K562 (cell line): ENCODE data around the gene ATP4B. TPM values are rescaled to one million over a fixed set of nuclear protein-coding genes. Genes with fewer than 3 reads are reported as not detected.

Experiments
- ATAC-seq: fragments of 200-7000 bp; cut with Tn5 transposase; 3 replicates; pipeline ENCODE4 v1.9.1; 2020; ENCODE audit warnings: moderate library complexity
- BruUV-seq: library from RNA; stranded (reverse); fragments of 400-500 nt; replicated peaks from 2 replicates; lab custom pipeline; 2021; lab: Mats Ljungman, UMichigan
- CTCF ChIA-PET: fragments of 300-600 bp; formaldehyde crosslinking; extraction: SDS; loops from one replicate; lab custom pipeline; 2021; ENCODE audit warnings: low intra/inter-chr PET ratio; lab: Yijun Ruan, JAX
- POLR2A ChIA-PET: fragments of 300-600, 350-650 bp; sonication (Branson Sonifier 250); formaldehyde crosslinking; extraction: SDS; loops from one replicate; lab custom pipeline; 2021; ENCODE audit warnings: antibody characterized with exemption, inconsistent platforms; lab: Yijun Ruan, JAX
- DNase-seq, 4 experiments: peaks; one replicate each; pipeline versions ENCODE4 v3.0.0 to v3.0.0-alpha.2; 2011 to 2018; ENCODE audit warnings: low spot score in 3 of 4, mixed read lengths in 3 of 4; ENCODE audit errors: extremely low read depth in 1 of 4
- FAIRE-seq: peaks from 2 replicates; lab custom pipeline; 2011; peaks lifted over from hg19 to GRCh38; lab: Jason Lieb, UNC
- H2AFZ ChIP-seq: 2 replicates; pipeline ENCODE4 v1.6.0; 2011; ENCODE audit warnings: low read depth, low read length, control low read depth, inconsistent platforms
- H3K27ac ChIP-seq: fragments of 200-600 bp; 3 replicates; pipeline ENCODE4 v1.8.0; 2011; ENCODE audit warnings: low read depth, mild to moderate bottlenecking, control low read depth, inconsistent platforms, low read length, moderate library complexity, mixed read lengths; ENCODE audit errors: extremely low read depth
- H3K27me3 ChIP-seq, 2 experiments: fragments of 300-600 bp in 1 of 2; 2 replicates in 1 of 2; 3 replicates in 1 of 2; pipeline versions ENCODE4 v1.6.0 to v1.8.0; 2011; ENCODE audit warnings: inconsistent platforms in 2 of 2, low read length in 2 of 2, mild to moderate bottlenecking in 1 of 2, mixed read lengths in 1 of 2, moderate library complexity in 1 of 2; ENCODE audit not compliant: control insufficient read depth in 2 of 2, insufficient read depth in 2 of 2
- H3K36me3 ChIP-seq: fragments of 300-600 bp; 3 replicates; pipeline ENCODE4 v1.8.0; 2011; ENCODE audit warnings: mild to moderate bottlenecking, low read length, inconsistent platforms; ENCODE audit not compliant: control insufficient read depth, insufficient read depth
- H3K4me1 ChIP-seq, 2 experiments: fragments of 200-600 bp in 1 of 2; replicated peaks in 1 of 2; 2 replicates in 1 of 2; 3 replicates in 1 of 2; pipeline versions ENCODE4 v1.5.1 to v1.8.0; 2011; ENCODE audit warnings: inconsistent platforms in 2 of 2, low read length in 2 of 2, mild to moderate bottlenecking in 1 of 2, mixed read lengths in 1 of 2, moderate library complexity in 1 of 2; ENCODE audit not compliant: control insufficient read depth in 2 of 2, insufficient read depth in 2 of 2
- H3K4me2 ChIP-seq: 2 replicates; pipeline ENCODE4 v1.6.1; 2011; ENCODE audit warnings: low read length, control low read depth, inconsistent platforms, mixed read lengths; ENCODE audit not compliant: insufficient read depth
- H3K4me3 ChIP-seq: fragments of 200-600 bp; sonication (generic), shearing (Covaris generic); 2 replicates; pipeline ENCODE4 v1.5.1; 2016; ENCODE audit warnings: control low read depth, inconsistent platforms
- H3K79me2 ChIP-seq: fragments of 200-600 bp; 3 replicates; pipeline ENCODE4 v1.8.0; 2011; ENCODE audit warnings: low read length, inconsistent platforms; ENCODE audit not compliant: control insufficient read depth, insufficient read depth
- H3K9ac ChIP-seq, 2 experiments: 2 replicates each; pipeline versions ENCODE4 v1.6.0 to v1.6.1; 2011; ENCODE audit warnings: low read depth in 2 of 2, low read length in 2 of 2, control low read depth in 1 of 2, inconsistent platforms in 1 of 2, mild to moderate bottlenecking in 1 of 2, mixed read lengths in 1 of 2; ENCODE audit not compliant: insufficient read depth in 1 of 2
- H3K9me1 ChIP-seq: one replicate; pipeline ENCODE4 v1.6.0; 2011; ENCODE audit warnings: inconsistent platforms, mild to moderate bottlenecking, low read length, moderate library complexity; ENCODE audit not compliant: control insufficient read depth, insufficient read depth
- H3K9me3 ChIP-seq: replicated peaks from 2 replicates; pipeline ENCODE4 v1.5.1; 2011; ENCODE audit warnings: low read depth, low read length, inconsistent platforms; ENCODE audit not compliant: control insufficient read depth, insufficient read depth
- H4K20me1 ChIP-seq: replicated peaks from 2 replicates; pipeline ENCODE4 v1.6.1; 2011; ENCODE audit warnings: low read length, inconsistent platforms, mixed read lengths; ENCODE audit not compliant: control insufficient read depth, insufficient read depth
- MAZ ChIP-seq, 2 experiments: fragments of 450-650 bp in 1 of 2; sonication (generic) in 1 of 2; formaldehyde crosslinking; IDR thresholded peaks in 1 of 2; conservative IDR thresholded peaks in 1 of 2; 2 replicates each; pipeline versions ENCODE4 v1.4.0 to v1.5.0; 2020; ENCODE audit warnings: mild to moderate bottlenecking in 1 of 2, missing genetic modification reagents in 1 of 2
- TOE1 ChIP-seq, 2 experiments: fragments of 450-650 bp in 1 of 2; sonication (generic) in 1 of 2; formaldehyde crosslinking in 1 of 2; IDR thresholded peaks; 2 replicates each; pipeline versions ENCODE4 v1.7.1 to v1.8.0; 2016 to 2022; ENCODE audit warnings: borderline replicate concordance in 2 of 2, mild to moderate bottlenecking in 2 of 2, antibody characterized with exemption in 1 of 2, inconsistent platforms in 1 of 2, low read depth in 1 of 2, missing genetic modification reagents in 1 of 2, moderate library complexity in 1 of 2
- ZBTB17 ChIP-seq: fragments of 450-650 bp; formaldehyde crosslinking; IDR thresholded peaks from 2 replicates; pipeline ENCODE4 v1.4.0; 2020; ENCODE audit warnings: mild to moderate bottlenecking
- WGBS: fragments of 100-300 bp; shearing (Covaris generic); methylation state at CpG from one replicate; pipeline ENCODE4 v1.1.6; 2016; ENCODE audit warnings: low coverage, mixed read lengths; ENCODE audit not compliant: insufficient coverage; ENCODE audit errors: missing lambda C conversion rate; 5-methylcytosine and 5-hydroxymethylcytosine counted together
- in situ Hi-C: fragments of 300-500 bp; cut with MboI; formaldehyde crosslinking; loops from 4 replicates; pipeline ENCODE4 v1.15.0; 2018; ENCODE audit warnings: inconsistent platforms, mixed read lengths
- intact Hi-C: fragments of 100-400 bp; cut with micrococcal nuclease; formaldehyde crosslinking; loops from 2 replicates; pipeline ENCODE4 v1.14.2; 2022
- polyA plus RNA-seq, 8 experiments: library from polyadenylated mRNA; depleted of rRNA in 4 of 8; stranded (reverse) in 5 of 8; unstranded in 3 of 8; fragments of >200 nt; fragmentation: Nextera tagmentation in 2 of 8; fragmentation: Illumina TruSeq in 1 of 8; extraction: Ambion mirVana in 2 of 8; extraction: Trizol in 1 of 8; gene quantifications; 2 replicates each; pipeline versions ENCODE4 v1.2.1 to v1.2.3, GENCODE V29; 2011 to 2014; ENCODE audit warnings: inconsistent platforms in 1 of 8, missing spikeins in 1 of 8
- total RNA-seq, 7 experiments: library from RNA; depleted of rRNA in 6 of 7; stranded (reverse); fragments of >200 nt in 6 of 7; fragmentation: Illumina TruSeq in 2 of 7; extraction: Trizol in 2 of 7; gene quantifications; 2 replicates each; pipeline versions ENCODE4 v1.2.1 to v1.2.3, GENCODE V29; 2011 to 2021; ENCODE audit warnings: low replicate concordance in 1 of 7
- TF ChIP-seq, protein P1 (sequence below): fragments of 200-800 bp; sonication (Bioruptor generic); IDR thresholded peaks from 2 replicates; pipeline ENCODE4 v1.6.1; 2016; ENCODE audit warnings: missing genetic modification characterization, missing compliant biosample characterization
- TF ChIP-seq, protein P2 (sequence below): IDR thresholded peaks from 3 replicates; pipeline ENCODE4 v1.6.1; 2011; ENCODE audit warnings: borderline replicate concordance, mild to moderate bottlenecking, moderate library complexity; ENCODE audit not compliant: insufficient read length; ENCODE audit errors: extremely low read depth

ATP4B gene
- total and polyA plus RNA-seq, 9 of the 15 experiments (the other 6 are each of a cell fraction or from before 2014, with no cell fraction given), result not detected

DNA sequence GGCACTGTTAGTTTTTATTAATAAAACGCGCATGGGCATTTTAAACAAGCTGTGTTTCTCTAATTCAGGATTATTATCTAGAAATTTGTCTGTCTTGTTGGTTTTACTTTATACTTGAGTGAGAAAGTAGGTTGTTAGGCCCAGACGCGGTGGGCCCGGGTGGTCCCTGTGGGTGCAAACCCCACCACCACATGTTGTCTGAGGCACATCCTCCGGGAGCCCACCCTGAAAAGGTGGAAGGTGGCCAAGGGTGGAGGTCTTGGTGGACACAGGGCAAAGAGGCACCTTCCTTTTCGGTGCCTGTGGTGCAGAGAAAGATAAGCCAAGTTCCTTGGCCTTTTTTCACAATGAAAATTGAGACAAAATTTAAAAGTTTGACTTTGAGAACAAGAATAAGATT is 16.6 kb downstream of the ATP4B start:
- CTCF ChIA-PET, result no interaction called here
- in situ Hi-C loops, result no loop called here
- no peak for TF ChIP-seq MAZ (CRISPR knock-in tag; conservative IDR thresholded peaks at IDR 0.05 in 1 of 2, IDR thresholded peaks at IDR 0.05 in 1 of 2)
- TF ChIP-seq TOE1 (IDR thresholded peaks at IDR 0.05; ENCODE audit: borderline replicate concordance), result no peak
- no peak for TF ChIP-seq TOE1 (CRISPR knock-in tag; IDR thresholded peaks at IDR 0.05; ENCODE audit: borderline replicate concordance, low read depth)
- Histone ChIP-seq H3K79me2 (no peaks in the 10 kb centered on the region), H3K4me1 (no peaks in the 10 kb centered on the region), H3K9me3 (peaks cover 5% of the 10 kb centered on the region), H3K27ac (no peak overlapping the region), H3K4me2 (no peak overlapping the region), H3K9ac (no peak overlapping the region), H2AFZ (no peak overlapping the region), H3K4me3 (no peak overlapping the region), H3K36me3 (peaks cover 50% of the 10 kb centered on the region), H3K27me3 (no peaks in the 10 kb centered on the region), H3K9me1 (no peaks in the 10 kb centered on the region), H4K20me1 (no peaks in the 10 kb centered on the region)
- DNase-seq (no peak), FAIRE-seq (no peak), ATAC-seq (no peak)
- WGBS, result 83% methylated on average over 7 of the region's 7 CpGs
- no TSS peak for BruUV-seq
- POLR2A ChIA-PET, result no interaction called here
- intact Hi-C loops, result no loop called here

DNA sequence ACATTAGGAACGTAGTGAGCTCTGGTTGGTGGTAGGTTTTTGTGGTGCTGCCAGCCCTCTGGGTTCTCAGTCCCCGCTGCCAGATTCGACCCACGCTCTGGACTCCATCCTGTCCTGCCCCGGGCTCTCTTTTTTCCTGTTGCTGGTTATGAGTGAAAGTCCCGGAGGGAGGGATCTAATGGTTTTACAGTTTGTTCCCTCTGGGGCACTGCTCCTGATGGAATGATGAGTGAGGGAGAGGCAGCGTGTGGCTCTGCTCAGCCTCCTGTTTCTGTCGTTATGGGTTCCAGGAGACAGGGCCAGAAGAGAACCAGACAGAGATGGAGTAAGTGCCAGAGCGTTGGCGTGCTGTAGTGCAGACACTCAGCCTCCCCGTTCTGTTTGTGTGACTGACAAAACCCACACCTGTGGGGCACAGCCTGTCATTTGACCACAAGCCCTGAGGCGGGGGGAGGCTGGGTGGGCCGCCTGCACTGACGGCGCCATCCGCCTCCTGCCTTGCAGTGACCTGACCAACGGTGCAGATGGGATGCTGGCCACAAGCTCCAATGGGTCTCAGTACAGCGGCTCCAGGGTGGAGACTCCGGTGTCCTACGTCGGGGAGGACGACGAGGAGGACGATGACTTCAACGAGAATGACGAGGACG is 18.3 kb downstream of the ATP4B start:
- no peak overlapping the region for H3K9ac ChIP-seq
- no peak for DNase-seq
- peaks cover 67% of the 10 kb centered on the region for H3K36me3 ChIP-seq
- no peaks in the 10 kb centered on the region for H3K79me2 ChIP-seq
- FAIRE-seq, result no peak
- WGBS, result 97% methylated on average over 13 of the region's 27 CpGs
- H3K9me1 ChIP-seq, result no peaks in the 10 kb centered on the region
- H4K20me1 ChIP-seq, result no peaks in the 10 kb centered on the region
- BruUV-seq, result no TSS peak
- H3K4me3 ChIP-seq, result no peak overlapping the region
- no peaks in the 10 kb centered on the region for H3K4me1 ChIP-seq
- H3K27me3 ChIP-seq, result no peaks in the 10 kb centered on the region
- no peak overlapping the region for H2AFZ ChIP-seq
- in situ Hi-C loops, result no loop called here
- H3K9me3 ChIP-seq, result peaks cover 5% of the 10 kb centered on the region
- CTCF ChIA-PET, result no interaction called here
- POLR2A ChIA-PET, result no interaction called here
- ATAC-seq, result no peak
- H3K27ac ChIP-seq, result no peak overlapping the region
- intact Hi-C loops, result no loop called here
- H3K4me2 ChIP-seq, result no peak overlapping the region
- TF ChIP-seq, protein P1, sequence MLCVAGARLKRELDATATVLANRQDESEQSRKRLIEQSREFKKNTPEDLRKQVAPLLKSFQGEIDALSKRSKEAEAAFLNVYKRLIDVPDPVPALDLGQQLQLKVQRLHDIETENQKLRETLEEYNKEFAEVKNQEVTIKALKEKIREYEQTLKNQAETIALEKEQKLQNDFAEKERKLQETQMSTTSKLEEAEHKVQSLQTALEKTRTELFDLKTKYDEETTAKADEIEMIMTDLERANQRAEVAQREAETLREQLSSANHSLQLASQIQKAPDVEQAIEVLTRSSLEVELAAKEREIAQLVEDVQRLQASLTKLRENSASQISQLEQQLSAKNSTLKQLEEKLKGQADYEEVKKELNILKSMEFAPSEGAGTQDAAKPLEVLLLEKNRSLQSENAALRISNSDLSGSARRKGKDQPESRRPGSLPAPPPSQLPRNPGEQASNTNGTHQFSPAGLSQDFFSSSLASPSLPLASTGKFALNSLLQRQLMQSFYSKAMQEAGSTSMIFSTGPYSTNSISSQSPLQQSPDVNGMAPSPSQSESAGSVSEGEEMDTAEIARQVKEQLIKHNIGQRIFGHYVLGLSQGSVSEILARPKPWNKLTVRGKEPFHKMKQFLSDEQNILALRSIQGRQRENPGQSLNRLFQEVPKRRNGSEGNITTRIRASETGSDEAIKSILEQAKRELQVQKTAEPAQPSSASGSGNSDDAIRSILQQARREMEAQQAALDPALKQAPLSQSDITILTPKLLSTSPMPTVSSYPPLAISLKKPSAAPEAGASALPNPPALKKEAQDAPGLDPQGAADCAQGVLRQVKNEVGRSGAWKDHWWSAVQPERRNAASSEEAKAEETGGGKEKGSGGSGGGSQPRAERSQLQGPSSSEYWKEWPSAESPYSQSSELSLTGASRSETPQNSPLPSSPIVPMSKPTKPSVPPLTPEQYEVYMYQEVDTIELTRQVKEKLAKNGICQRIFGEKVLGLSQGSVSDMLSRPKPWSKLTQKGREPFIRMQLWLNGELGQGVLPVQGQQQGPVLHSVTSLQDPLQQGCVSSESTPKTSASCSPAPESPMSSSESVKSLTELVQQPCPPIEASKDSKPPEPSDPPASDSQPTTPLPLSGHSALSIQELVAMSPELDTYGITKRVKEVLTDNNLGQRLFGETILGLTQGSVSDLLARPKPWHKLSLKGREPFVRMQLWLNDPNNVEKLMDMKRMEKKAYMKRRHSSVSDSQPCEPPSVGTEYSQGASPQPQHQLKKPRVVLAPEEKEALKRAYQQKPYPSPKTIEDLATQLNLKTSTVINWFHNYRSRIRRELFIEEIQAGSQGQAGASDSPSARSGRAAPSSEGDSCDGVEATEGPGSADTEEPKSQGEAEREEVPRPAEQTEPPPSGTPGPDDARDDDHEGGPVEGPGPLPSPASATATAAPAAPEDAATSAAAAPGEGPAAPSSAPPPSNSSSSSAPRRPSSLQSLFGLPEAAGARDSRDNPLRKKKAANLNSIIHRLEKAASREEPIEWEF (CRISPR knock-in tag), result no peak
- TF ChIP-seq, protein P2, sequence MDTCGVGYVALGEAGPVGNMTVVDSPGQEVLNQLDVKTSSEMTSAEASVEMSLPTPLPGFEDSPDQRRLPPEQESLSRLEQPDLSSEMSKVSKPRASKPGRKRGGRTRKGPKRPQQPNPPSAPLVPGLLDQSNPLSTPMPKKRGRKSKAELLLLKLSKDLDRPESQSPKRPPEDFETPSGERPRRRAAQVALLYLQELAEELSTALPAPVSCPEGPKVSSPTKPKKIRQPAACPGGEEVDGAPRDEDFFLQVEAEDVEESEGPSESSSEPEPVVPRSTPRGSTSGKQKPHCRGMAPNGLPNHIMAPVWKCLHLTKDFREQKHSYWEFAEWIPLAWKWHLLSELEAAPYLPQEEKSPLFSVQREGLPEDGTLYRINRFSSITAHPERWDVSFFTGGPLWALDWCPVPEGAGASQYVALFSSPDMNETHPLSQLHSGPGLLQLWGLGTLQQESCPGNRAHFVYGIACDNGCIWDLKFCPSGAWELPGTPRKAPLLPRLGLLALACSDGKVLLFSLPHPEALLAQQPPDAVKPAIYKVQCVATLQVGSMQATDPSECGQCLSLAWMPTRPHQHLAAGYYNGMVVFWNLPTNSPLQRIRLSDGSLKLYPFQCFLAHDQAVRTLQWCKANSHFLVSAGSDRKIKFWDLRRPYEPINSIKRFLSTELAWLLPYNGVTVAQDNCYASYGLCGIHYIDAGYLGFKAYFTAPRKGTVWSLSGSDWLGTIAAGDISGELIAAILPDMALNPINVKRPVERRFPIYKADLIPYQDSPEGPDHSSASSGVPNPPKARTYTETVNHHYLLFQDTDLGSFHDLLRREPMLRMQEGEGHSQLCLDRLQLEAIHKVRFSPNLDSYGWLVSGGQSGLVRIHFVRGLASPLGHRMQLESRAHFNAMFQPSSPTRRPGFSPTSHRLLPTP, result no peak
- no peak for TF ChIP-seq ZBTB17 (CRISPR knock-in tag)
